GM19452 (cell line): ENCODE results near the gene JPH3.
"Not testable (repeated sequence)": the region's sequence is repeated elsewhere in the genome, so short reads cannot be mapped to it uniquely, and the experiment has no call there.

Source experiments
- ATAC-seq: cut with Tn5 transposase; IDR thresholded peaks from one replicate; pipeline ENCODE4 v1.9.1; 2021; ENCODE audit not compliant: unreplicated experiment

JPH3 gene

GRCh38 chr16:87708881-87709638, 106.8 kb downstream of the JPH3 start:
- ATAC-seq = no peak

- no peak for ATAC-seq
Measured at GRCh38 chr16:87709677-87710076, 107.4 kb downstream of the JPH3 start.

- no peak for ATAC-seq
Measured at GRCh38 chr16:87710887-87711286, 108.6 kb downstream of the JPH3 start.

GRCh38 chr16:87712184-87712762, 110.0 kb downstream of the JPH3 start:
- no peak for ATAC-seq

GRCh38 chr16:87713451-87714229, 111.3 kb downstream of the JPH3 start:
- no peak for ATAC-seq

GRCh38 chr16:87715231-87715630, 112.9 kb downstream of the JPH3 start:
- no peak for ATAC-seq

- no peak for ATAC-seq
Measured at GRCh38 chr16:87715658-87716057, 113.3 kb downstream of the JPH3 start.

- not testable (repeated sequence) for ATAC-seq
Measured at GRCh38 chr16:87718831-87719230, 116.5 kb downstream of the JPH3 start.

GRCh38 chr16:87720446-87720845, 118.1 kb downstream of the JPH3 start:
- no peak for ATAC-seq

GRCh38 chr16:87721622-87722585, 119.6 kb downstream of the JPH3 start:
- no peak for ATAC-seq

- ATAC-seq = no peak
Measured at GRCh38 chr16:87722590-87723225, 120.4 kb downstream of the JPH3 start.

GRCh38 chr16:87723226-87723623, 120.9 kb downstream of the JPH3 start:
- ATAC-seq = peak; percentile 60

- ATAC-seq = no peak
Measured at GRCh38 chr16:87724490-87725291, 122.4 kb downstream of the JPH3 start.

GRCh38 chr16:87725596-87726235, 123.4 kb downstream of the JPH3 start:
- no peak for ATAC-seq

- not testable (repeated sequence) for ATAC-seq
Measured at GRCh38 chr16:87726577-87726976, 124.3 kb downstream of the JPH3 start.

GRCh38 chr16:87727346-87727745, 125.0 kb downstream of the JPH3 start:
- ATAC-seq = no peak

GRCh38 chr16:87728026-87728425, 125.7 kb downstream of the JPH3 start:
- no peak for ATAC-seq

- ATAC-seq = no peak
Measured at GRCh38 chr16:87729266-87729954, 127.1 kb downstream of the JPH3 start.
